Fibroblast of lung (primary cell): Measurements from ENCODE around the gene GTF3A. TPM values are rescaled to one million over a fixed set of nuclear protein-coding genes. Genes with fewer than 3 reads are reported as not detected.

ENCODE experiments used
- DNase-seq, 2 donors: peaks; one replicate each; pipeline versions ENCODE4 v3.0.0 to v3.0.0-alpha.2; 2010; ENCODE audit warnings: low read depth in 2 of 2
- H2AFZ ChIP-seq: 2 replicates; pipeline ENCODE4 v1.5.1; 2012; ENCODE audit warnings: low read length, control low read depth, inconsistent platforms
- H3K27ac ChIP-seq: 2 replicates; pipeline ENCODE4 v1.5.1; 2011; ENCODE audit warnings: low read length, control low read depth; ENCODE audit not compliant: insufficient read depth
- H3K27me3 ChIP-seq: 2 replicates; pipeline ENCODE4 v1.5.1; 2011; ENCODE audit warnings: mild to moderate bottlenecking, low read length; ENCODE audit not compliant: control insufficient read depth, insufficient read depth
- H3K36me3 ChIP-seq: 2 replicates; pipeline ENCODE4 v1.5.1; 2011; ENCODE audit warnings: low read length; ENCODE audit not compliant: control insufficient read depth, insufficient read depth
- H3K4me1 ChIP-seq: 2 replicates; pipeline ENCODE4 v1.5.1; 2011; ENCODE audit warnings: low read length; ENCODE audit not compliant: control insufficient read depth, insufficient read depth; ENCODE audit errors: extremely low read depth
- H3K4me2 ChIP-seq: 2 replicates; pipeline ENCODE4 v1.5.1; 2011; ENCODE audit warnings: low read length, control low read depth; ENCODE audit not compliant: insufficient read depth; ENCODE audit errors: extremely low read depth
- H3K4me3 ChIP-seq, 4 experiments: fragments of 200-600 bp in 1 of 4; sonication (generic) in 1 of 4; replicated peaks in 1 of 4; 2 replicates each; pipeline ENCODE4 v1.5.1; 2011 to 2016; ENCODE audit warnings: low read length in 4 of 4, low read depth in 3 of 4, mild to moderate bottlenecking in 3 of 4, control low read depth in 2 of 4, inconsistent platforms in 1 of 4, mixed read lengths in 1 of 4; ENCODE audit not compliant: insufficient read depth in 1 of 4; ENCODE audit errors: control extremely low read depth in 1 of 4
- H3K79me2 ChIP-seq: 2 replicates; pipeline ENCODE4 v1.5.1; 2012; ENCODE audit warnings: mild to moderate bottlenecking, low read length, inconsistent platforms; ENCODE audit not compliant: control insufficient read depth, insufficient read depth
- H3K9ac ChIP-seq: 2 replicates; pipeline ENCODE4 v1.5.1; 2011; ENCODE audit warnings: mild to moderate bottlenecking, low read length, control low read depth; ENCODE audit not compliant: insufficient read depth
- H3K9me3 ChIP-seq: 2 replicates; pipeline ENCODE4 v1.5.1; 2012; ENCODE audit warnings: low read depth, low read length; ENCODE audit not compliant: control insufficient read depth, insufficient read depth
- H4K20me1 ChIP-seq: 2 replicates; pipeline ENCODE4 v1.5.1; 2011; ENCODE audit warnings: low read length; ENCODE audit not compliant: control insufficient read depth, insufficient read depth; ENCODE audit errors: extremely low read depth
- EZH2 ChIP-seq: IDR thresholded peaks from 2 replicates; pipeline ENCODE4 v1.5.1; 2012; ENCODE audit warnings: low read length, control low read depth, mild to moderate bottlenecking; ENCODE audit errors: missing control alignments
- polyA plus RNA-seq, 2 donors: library from polyadenylated mRNA; depleted of rRNA in 1 of 2; stranded (reverse) in 1 of 2; unstranded in 1 of 2; fragments of >200 nt; gene quantifications; 2 replicates each; pipeline ENCODE4 v1.2.1, GENCODE V29; 2011 to 2012; ENCODE audit warnings: missing spikeins in 1 of 2
- total RNA-seq: library from RNA; depleted of rRNA; stranded (reverse); fragments of >200 nt; gene quantifications from 2 replicates; pipeline ENCODE4 v1.2.1, GENCODE V29; 2014
- TF ChIP-seq, protein P1 (sequence below), 2 donors: IDR thresholded peaks in 1 of 2; conservative IDR thresholded peaks in 1 of 2; 1 replicate in 1 of 2; 2 replicates in 1 of 2; pipeline ENCODE4 v1.5.1; 2011 to 2012; ENCODE audit warnings: low read length in 2 of 2, control low read depth in 1 of 2, inconsistent platforms in 1 of 2, low read depth in 1 of 2, mild to moderate bottlenecking in 1 of 2

The GTF3A gene
- total and polyA plus RNA-seq, 2 donors (not counting 1 experiment from before 2014, with no cell fraction given) = 98.6 to 126 TPM

DNA sequence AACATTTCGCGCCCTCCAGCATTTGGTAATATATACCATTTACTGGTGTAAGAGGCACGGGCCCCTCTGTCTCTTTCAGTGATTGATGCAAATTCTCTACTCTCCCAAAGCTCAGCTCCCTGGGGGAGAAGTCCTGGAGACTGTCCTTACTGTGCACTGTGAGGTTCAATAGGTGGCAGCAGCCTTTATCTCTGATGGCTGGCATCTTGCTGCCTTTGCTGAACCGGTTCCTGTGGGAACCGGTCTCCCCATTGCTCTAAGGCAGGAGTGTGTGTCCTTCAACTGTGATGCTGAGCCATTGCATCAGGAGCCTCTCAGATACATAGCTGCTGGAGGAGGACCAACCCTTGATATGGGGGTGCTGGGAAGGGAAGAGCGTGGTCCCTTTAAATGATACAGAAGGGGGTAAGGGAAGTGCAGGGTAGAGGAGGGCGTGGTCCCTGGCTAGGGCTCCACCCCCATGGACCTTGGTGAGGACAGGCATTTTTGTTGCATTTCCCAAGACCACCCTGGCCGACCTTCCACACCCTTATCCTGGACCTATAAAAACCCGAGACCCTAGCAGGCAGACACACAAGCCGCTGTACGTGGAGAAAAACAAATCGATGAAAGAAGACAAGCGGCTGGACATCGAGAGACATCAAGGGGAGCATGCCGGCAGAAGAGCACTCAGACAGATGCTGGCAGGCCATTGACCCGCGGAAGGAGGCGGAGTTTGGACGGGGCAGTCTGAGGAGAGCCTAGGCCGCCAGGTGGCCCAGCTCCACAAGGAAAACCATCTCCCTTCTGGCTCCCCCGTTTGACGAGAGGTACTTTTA lies 41.1 kb upstream of the GTF3A start:
- no peaks in the 10 kb centered on the region for H4K20me1 ChIP-seq
- H2AFZ ChIP-seq = no peak overlapping the region
- no peak overlapping the region for H3K4me3 ChIP-seq
- H3K4me1 ChIP-seq = no peaks in the 10 kb centered on the region
- H3K9me3 ChIP-seq = no peaks in the 10 kb centered on the region
- H3K27ac ChIP-seq = no peak overlapping the region
- no peak overlapping the region for H3K9ac ChIP-seq
- TF ChIP-seq EZH2 = no peak
- TF ChIP-seq, protein P1, sequence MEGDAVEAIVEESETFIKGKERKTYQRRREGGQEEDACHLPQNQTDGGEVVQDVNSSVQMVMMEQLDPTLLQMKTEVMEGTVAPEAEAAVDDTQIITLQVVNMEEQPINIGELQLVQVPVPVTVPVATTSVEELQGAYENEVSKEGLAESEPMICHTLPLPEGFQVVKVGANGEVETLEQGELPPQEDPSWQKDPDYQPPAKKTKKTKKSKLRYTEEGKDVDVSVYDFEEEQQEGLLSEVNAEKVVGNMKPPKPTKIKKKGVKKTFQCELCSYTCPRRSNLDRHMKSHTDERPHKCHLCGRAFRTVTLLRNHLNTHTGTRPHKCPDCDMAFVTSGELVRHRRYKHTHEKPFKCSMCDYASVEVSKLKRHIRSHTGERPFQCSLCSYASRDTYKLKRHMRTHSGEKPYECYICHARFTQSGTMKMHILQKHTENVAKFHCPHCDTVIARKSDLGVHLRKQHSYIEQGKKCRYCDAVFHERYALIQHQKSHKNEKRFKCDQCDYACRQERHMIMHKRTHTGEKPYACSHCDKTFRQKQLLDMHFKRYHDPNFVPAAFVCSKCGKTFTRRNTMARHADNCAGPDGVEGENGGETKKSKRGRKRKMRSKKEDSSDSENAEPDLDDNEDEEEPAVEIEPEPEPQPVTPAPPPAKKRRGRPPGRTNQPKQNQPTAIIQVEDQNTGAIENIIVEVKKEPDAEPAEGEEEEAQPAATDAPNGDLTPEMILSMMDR (conservative IDR thresholded peaks at IDR 0.05 in 1 of 2, IDR thresholded peaks at IDR 0.05 in 1 of 2; ENCODE audit: low read depth in 1 of 2, low read length in 2 of 2) = no peak
- no peaks in the 10 kb centered on the region for H3K79me2 ChIP-seq
- H3K4me2 ChIP-seq = no peak overlapping the region
- no peak for DNase-seq
- no peaks in the 10 kb centered on the region for H3K27me3 ChIP-seq
- no peaks in the 10 kb centered on the region for H3K36me3 ChIP-seq

DNA sequence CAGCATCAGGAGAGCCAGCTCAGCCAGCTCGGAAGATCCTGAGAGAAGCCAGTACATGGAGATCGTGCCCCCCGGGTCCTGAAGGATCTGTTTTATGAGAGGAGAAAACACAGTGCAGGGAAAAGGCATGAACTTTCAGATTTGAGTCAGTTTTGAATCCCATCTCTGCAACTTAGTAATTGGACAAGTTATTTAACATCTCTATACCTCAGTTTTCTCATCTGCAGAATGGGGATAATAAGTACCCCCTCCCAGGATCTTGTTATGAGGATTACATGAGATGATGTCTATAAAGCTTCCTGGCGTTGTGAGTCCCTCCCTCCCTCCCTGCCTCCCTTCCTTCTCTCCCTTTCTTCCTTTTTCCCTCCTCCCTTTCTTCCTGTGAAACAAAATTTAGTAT lies 40.1 kb upstream of the GTF3A start:
- Histone ChIP-seq H3K9ac (no peak overlapping the region), H4K20me1 (no peaks in the 10 kb centered on the region), H3K4me3 (no peak overlapping the region), H3K9me3 (no peaks in the 10 kb centered on the region), H3K4me2 (no peak overlapping the region), H3K79me2 (no peaks in the 10 kb centered on the region), H2AFZ (no peak overlapping the region), H3K4me1 (no peaks in the 10 kb centered on the region), H3K27ac (no peak overlapping the region), H3K27me3 (no peaks in the 10 kb centered on the region), H3K36me3 (no peaks in the 10 kb centered on the region)
- TF ChIP-seq, protein P1 (conservative IDR thresholded peaks at IDR 0.05 in 1 of 2, IDR thresholded peaks at IDR 0.05 in 1 of 2; ENCODE audit: low read depth in 1 of 2, low read length in 2 of 2) = no peak
- TF ChIP-seq EZH2 = no peak
- no peak for DNase-seq

DNA sequence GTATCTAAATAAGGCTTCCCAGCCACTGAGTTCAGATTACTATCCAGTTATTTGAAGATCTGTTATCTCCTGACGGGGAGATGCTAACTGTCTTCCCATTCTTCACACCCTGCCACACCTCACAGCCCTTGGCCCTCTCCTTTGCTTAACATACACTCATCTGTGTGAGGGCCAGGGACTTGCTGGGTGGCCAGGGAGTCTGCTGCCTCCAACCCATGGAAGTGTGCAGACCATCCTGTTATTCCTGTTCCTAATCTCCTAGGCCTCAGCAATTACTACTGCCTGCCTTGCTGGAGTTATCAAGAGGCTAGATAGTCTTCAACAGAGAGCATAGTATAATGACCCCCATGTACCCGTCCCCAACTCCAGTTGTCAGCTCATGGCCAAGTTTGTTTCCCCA lies 36.2 kb upstream of the GTF3A start:
- no peak overlapping the region for H3K4me3 ChIP-seq
- no peaks in the 10 kb centered on the region for H3K4me1 ChIP-seq
- H3K27ac ChIP-seq = no peak overlapping the region
- H3K79me2 ChIP-seq = no peaks in the 10 kb centered on the region
- no peak for DNase-seq
- no peaks in the 10 kb centered on the region for H3K9me3 ChIP-seq
- no peak overlapping the region for H3K4me2 ChIP-seq
- H2AFZ ChIP-seq = no peak overlapping the region
- peaks cover 4% of the 10 kb centered on the region for H3K27me3 ChIP-seq
- TF ChIP-seq, protein P1 (conservative IDR thresholded peaks at IDR 0.05 in 1 of 2, IDR thresholded peaks at IDR 0.05 in 1 of 2; ENCODE audit: low read depth in 1 of 2, low read length in 2 of 2) = no peak
- no peak for TF ChIP-seq EZH2
- H4K20me1 ChIP-seq = no peaks in the 10 kb centered on the region
- no peak overlapping the region for H3K9ac ChIP-seq
- H3K36me3 ChIP-seq = no peaks in the 10 kb centered on the region
